Measurements from ENCODE around the gene OPHN1. TPM values are rescaled to one million over a fixed set of nuclear protein-coding genes. Genes with fewer than 3 reads are reported as not detected.

The OPHN1 gene, protein sequence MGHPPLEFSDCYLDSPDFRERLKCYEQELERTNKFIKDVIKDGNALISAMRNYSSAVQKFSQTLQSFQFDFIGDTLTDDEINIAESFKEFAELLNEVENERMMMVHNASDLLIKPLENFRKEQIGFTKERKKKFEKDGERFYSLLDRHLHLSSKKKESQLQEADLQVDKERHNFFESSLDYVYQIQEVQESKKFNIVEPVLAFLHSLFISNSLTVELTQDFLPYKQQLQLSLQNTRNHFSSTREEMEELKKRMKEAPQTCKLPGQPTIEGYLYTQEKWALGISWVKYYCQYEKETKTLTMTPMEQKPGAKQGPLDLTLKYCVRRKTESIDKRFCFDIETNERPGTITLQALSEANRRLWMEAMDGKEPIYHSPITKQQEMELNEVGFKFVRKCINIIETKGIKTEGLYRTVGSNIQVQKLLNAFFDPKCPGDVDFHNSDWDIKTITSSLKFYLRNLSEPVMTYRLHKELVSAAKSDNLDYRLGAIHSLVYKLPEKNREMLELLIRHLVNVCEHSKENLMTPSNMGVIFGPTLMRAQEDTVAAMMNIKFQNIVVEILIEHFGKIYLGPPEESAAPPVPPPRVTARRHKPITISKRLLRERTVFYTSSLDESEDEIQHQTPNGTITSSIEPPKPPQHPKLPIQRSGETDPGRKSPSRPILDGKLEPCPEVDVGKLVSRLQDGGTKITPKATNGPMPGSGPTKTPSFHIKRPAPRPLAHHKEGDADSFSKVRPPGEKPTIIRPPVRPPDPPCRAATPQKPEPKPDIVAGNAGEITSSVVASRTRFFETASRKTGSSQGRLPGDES
- total RNA-seq: 17.9 TPM

GRCh38 chrX:68433155-68433980 lies at the start of gene OPHN1:
OPHN1 (minus strand) TSS chrX:68433495; CDS start chrX:68433020, 475 bp downstream.
- DNase-seq: peak; percentile 54

DNA sequence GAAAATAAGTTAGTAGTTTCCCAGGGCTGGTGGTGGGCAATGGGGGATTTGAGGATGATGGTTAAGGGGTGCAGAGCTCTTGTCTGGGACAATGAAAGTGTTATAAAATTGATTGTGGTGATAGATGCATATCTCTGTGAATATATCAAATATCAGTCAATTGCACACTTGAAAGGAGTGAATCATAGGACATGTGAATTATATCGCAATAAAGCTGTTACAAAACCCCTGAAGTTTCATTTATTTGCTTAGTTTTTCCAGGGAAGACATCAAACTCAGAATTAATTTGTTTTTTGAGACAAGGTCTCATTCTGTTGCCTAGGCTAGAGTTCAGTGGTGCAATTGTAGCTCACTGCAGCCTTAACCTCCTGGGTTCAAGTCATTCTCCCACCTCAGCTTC lies 47.7 kb upstream of the OPHN1 start:
- DNase-seq: no peak

GRCh38 chrX:68464796-68465195 lies 31.5 kb upstream of the OPHN1 start:
- no peak for DNase-seq

DNA sequence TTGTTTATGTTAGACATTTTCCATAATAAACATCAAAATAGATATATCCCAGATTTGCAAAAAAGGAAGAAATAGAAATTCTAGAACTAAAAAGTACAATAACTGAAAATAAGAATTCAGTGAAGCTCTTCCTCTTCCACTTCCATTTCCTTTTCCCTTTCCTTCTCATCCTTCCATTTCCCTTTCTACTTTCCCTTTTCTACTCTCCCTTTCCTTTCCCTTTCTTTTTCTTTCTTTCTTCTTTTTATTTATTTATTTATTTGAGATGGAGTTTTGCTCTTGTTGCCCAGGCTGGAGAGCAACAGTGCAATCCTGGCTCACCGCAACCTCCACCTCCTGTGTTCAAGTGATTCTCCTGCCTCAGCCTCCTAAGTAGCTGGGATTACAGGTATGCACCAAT lies 30.6 kb upstream of the OPHN1 start:
- DNase-seq: no peak

- DNase-seq: peak; percentile 19
Measured at GRCh38 chrX:68462653-68463052, 29.4 kb upstream of the OPHN1 start.

GRCh38 chrX:68462197-68462596 lies 28.9 kb upstream of the OPHN1 start:
- DNase-seq: no peak

- DNase-seq: no peak
Measured at GRCh38 chrX:68461576-68461975, 28.3 kb upstream of the OPHN1 start.

GRCh38 chrX:68461093-68461492 lies 27.8 kb upstream of the OPHN1 start:
- DNase-seq: no peak

DNA sequence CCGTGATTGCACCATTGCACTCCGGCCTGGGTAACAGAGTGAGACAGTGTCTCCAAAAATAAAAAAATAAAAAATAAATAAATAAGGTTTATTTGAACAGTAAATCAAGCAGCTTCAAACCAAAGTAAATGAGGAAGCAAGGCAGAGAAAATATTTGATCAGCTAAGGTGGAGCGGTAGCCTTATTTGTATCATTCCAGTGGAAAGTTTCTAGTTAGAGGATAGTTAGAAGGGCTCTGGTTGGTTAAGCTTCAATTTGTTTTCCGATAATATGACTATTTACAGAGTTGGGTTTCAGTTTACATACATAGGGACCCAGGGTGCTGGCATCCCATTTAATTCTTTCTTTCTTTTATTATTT lies 21.8 kb upstream of the OPHN1 start:
- DNase-seq: no peak

DNA sequence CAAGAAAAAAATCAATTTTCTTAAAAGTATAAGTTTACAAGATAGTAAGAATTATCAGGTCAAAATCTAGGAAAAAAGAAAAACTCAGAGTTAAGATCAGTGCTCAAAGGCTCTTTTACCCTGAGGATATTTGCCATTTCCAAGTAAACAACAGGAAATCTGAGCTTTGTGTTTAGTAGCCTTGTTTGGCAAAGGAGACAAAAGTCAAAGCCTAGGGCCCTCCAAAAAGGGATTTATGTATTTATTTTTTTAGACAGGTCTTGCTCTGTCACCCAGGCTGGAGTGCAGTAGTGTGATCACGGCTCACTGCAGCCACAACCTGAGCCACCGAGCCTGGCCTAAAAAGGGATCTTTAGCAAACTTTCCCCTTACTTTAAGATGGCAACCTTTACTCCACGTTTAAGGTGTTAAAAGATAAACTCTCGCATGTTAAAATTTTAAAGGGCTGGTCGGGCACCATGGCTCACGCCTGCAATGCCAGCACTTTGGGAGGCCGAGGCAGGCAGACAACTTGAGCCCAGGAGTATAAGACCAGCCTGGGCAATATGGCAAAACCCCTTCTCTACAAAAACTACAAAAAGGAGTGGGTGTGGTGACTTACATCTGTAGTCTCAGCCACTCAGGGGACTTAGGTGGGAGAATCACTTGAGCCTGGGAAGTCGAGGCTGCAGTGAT lies 21.3 kb upstream of the OPHN1 start:
- no peak for DNase-seq

GRCh38 chrX:68451720-68452119 lies 18.4 kb upstream of the OPHN1 start:
- DNase-seq: no peak

GRCh38 chrX:68443155-68443868 lies 10.0 kb upstream of the OPHN1 start:
- DNase-seq: no peak

- peak; percentile 62 for DNase-seq
Measured at GRCh38 chrX:68440940-68441339, 7.6 kb upstream of the OPHN1 start.

GRCh38 chrX:68440442-68440841 lies 7.1 kb upstream of the OPHN1 start:
- no peak for DNase-seq

DNA sequence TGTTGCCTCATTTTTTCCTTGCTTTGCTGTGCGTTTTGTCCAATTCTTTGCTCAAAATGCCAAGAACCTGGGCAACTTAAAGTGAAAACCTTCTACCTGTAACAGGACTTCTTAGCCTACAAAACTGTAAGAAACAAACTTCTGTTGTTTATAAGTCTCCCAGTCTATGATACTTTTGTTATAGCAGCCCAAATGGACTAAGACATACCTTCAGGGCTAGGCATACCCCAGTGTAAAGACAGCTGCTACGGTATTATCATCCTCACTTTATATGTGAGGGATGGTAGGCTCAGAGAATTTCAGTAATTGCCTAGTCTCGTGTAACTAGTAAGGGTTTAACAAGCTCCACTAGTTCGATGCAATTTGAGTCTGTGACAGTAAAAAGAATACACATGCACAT lies 6.0 kb upstream of the OPHN1 start:
- no peak for DNase-seq

- DNase-seq: no peak
Measured at GRCh38 chrX:68438575-68438974, 5.3 kb upstream of the OPHN1 start.

- DNase-seq: no peak
Measured at GRCh38 chrX:68433981-68434299, 645 bp upstream of the OPHN1 start.

GRCh38 chrX:68432648-68433047 lies 647 bp downstream of the OPHN1 start:
- no peak for DNase-seq

GRCh38 chrX:68431836-68432235 lies 1.5 kb downstream of the OPHN1 start:
- no peak for DNase-seq

DNA sequence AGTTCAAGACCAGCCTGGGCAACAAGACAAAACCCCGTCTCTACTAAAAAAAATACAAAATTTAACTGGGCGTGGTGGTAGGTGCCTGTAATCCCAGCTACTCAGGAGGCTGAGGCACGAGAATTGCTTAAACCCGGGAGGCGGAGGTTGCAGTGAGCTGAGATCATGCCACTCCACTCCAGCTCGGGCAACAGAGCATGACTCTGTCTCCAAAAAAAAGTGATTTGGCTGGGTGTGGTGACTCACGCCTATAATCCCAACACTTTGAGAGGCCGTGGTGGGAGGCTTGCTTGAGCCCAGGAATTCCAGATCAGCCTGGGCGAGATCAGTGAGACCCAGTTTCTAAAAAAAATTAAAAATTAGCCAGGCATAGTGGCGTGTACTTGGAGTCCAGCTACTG lies 4.1 kb downstream of the OPHN1 start:
- no peak for DNase-seq

- no peak for DNase-seq
Measured at GRCh38 chrX:68428431-68428830, 4.9 kb downstream of the OPHN1 start.

DNA sequence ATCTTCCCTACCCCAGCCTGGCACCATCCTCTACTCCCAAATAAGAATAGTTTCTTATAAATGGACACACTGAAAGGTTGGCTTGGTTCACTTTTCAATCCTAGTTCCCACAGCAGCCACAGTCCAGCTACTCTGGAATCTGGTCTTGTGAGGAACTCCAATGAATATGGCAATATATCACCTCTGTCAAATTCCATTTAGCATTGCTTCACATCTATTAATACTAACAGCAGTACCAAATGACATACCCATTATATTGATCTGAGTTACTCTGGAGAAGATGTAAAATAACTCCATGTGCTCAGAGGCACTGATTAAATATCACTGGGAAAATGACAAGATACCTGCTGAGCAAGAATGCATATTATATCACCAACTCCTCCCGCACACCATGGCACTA lies 8.6 kb downstream of the OPHN1 start:
- DNase-seq: no peak
